ENCODE results near the gene THSD4. TPM values are rescaled to one million over a fixed set of nuclear protein-coding genes. Genes with fewer than 3 reads are reported as not detected.

The THSD4 gene
- total and polyA plus RNA-seq, 2 of the 4 experiments (the other 2 are of a cell fraction) = 25.5 to 31.1 TPM

DNA sequence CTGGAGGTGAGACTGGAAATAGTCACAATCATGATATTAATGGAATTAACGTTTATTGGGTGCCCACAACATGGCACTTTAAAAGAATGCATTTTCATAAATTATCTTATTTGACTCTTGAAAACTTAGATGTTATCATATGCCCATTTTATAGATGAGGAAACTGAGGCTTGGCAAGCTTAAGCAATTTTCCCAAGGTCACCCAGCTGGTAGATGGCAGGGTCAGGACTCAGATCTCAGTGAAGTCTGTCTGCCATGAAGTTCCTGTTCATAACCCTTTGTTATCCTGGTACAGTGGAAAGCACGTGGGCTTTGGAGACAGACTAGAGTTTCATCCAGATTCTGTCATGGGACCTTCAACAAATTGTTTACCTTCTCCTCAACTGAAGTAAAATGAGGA is 520.5 kb downstream of the THSD4 start:
- 80% methylated on average over 1 of the region's 2 CpGs; no CpG with 5 or more reads in 1 of the 2 experiments for WGBS, 2 experiments (ENCODE audit: extremely low coverage in 2 of 2, insufficient read length in 1 of 2)
- no peak for TF ChIP-seq CHD1 (IDR thresholded peaks at IDR 0.05; ENCODE audit: low read depth, low read length)
- H3K27me3 ChIP-seq (ENCODE audit: control insufficient read depth, insufficient read depth, low read length) = no peaks in the 10 kb centered on the region
- H3K4ac ChIP-seq (ENCODE audit: low read depth, low read length) = no peak overlapping the region
- dilution Hi-C loops (cut with HindIII; ENCODE audit: low sequenced_read_pairs, unreplicated experiment) (no loop called here), intact Hi-C loops (cut with micrococcal nuclease) (no loop called here), in situ Hi-C loops (cut with MboI; ENCODE audit: low sequenced_read_pairs) (no loop called here)
- H3K4me3 ChIP-seq (ENCODE audit: insufficient read depth, low read depth, low read length) = no peak overlapping the region
- ATAC-seq (ENCODE audit: low read depth) (no peak), DNase-seq (no peak)
- H2AFZ ChIP-seq (replicated peaks; ENCODE audit: low read length, poor library complexity) = no peak overlapping the region
- H4K8ac ChIP-seq (ENCODE audit: low read depth in 2 of 2, low read length in 2 of 2) = no peak overlapping the region
- H3K18ac ChIP-seq (ENCODE audit: low read depth, low read length) = no peak overlapping the region
- H4K20me1 ChIP-seq (ENCODE audit: insufficient read depth, low read length) = peaks cover 8% of the 10 kb centered on the region; the same call in 1 of the 2 replicates
- no peak overlapping the region for H2BK20ac ChIP-seq (ENCODE audit: low read depth, low read length)
- H2BK15ac ChIP-seq (ENCODE audit: low read depth, low read length) = no peak overlapping the region
- H3K14ac ChIP-seq (replicated peaks; ENCODE audit: low read depth, low read length) = no peak overlapping the region
- H3K9me1 ChIP-seq (ENCODE audit: insufficient read depth, low read length) = no peaks in the 10 kb centered on the region
- no peak overlapping the region for H4K91ac ChIP-seq (ENCODE audit: insufficient read depth, low read depth, low read length)
- H3K23ac ChIP-seq (ENCODE audit: low read depth, low read length) = no peak overlapping the region
- H2BK5ac ChIP-seq (ENCODE audit: low read depth, low read length, poor library complexity, severe bottlenecking) = no peak overlapping the region
- ChIA-PET CTCF (no interaction called here), POLR2A (ENCODE audit: unreplicated experiment) (no interaction called here)
- H3K56ac ChIP-seq (ENCODE audit: extremely low read depth, insufficient read depth, low read length) = no peak overlapping the region
- H2AK9ac ChIP-seq (replicated peaks; ENCODE audit: low read depth, low read length, poor library complexity) = no peak overlapping the region
- H3K4me1 ChIP-seq (ENCODE audit: control insufficient read depth, insufficient read depth, low read length) = peaks cover 4% of the 10 kb centered on the region; the same call in 1 of the 2 replicates
- no peak overlapping the region for H3K27ac ChIP-seq (ENCODE audit: insufficient read depth, low read length)
- no peak overlapping the region for H2BK120ac ChIP-seq (ENCODE audit: low read depth, low read length)
- H4K5ac ChIP-seq (ENCODE audit: low read depth, low read length) = no peak overlapping the region
- H3K36me3 ChIP-seq (ENCODE audit: control insufficient read depth, insufficient read depth, low read length) = no peaks in the 10 kb centered on the region
- BruUV-seq (replicated peaks) = no TSS peak
- no peaks in the 10 kb centered on the region for H3K79me1 ChIP-seq (ENCODE audit: low read depth in 1 of 2, low read length in 2 of 2)
- no peaks in the 10 kb centered on the region for H3K9me3 ChIP-seq (ENCODE audit: control insufficient read depth, insufficient read depth, low read length)
- no peak overlapping the region for H2AK5ac ChIP-seq (ENCODE audit: low read depth, low read length)
- H3K4me2 ChIP-seq (ENCODE audit: low read depth, low read length) = no peak overlapping the region
- H3K9ac ChIP-seq (ENCODE audit: low read depth, low read length) = no peak overlapping the region

Data from IMR-90 (cell line).